Endodermal cell (in vitro differentiated cells): ENCODE results near the gene OPRM1. TPM values are rescaled to one million over a fixed set of nuclear protein-coding genes. Genes with fewer than 3 reads are reported as not detected.

ENCODE experiments used
- DNase-seq: peaks from one replicate; pipeline ENCODE4 v3.0.0-alpha.2; 2017
- H3K27ac ChIP-seq: 2 replicates; pipeline ENCODE4 v1.5.1; 2013; ENCODE audit warnings: mild to moderate bottlenecking, low read depth, low read length, moderate library complexity
- H3K27me3 ChIP-seq: 2 replicates; pipeline ENCODE4 v1.6.1; 2013; ENCODE audit warnings: mild to moderate bottlenecking, low read length, moderate library complexity; ENCODE audit not compliant: insufficient read depth, control insufficient read depth, poor library complexity, severe bottlenecking
- H3K36me3 ChIP-seq: 2 replicates; pipeline ENCODE4 v1.7.0; 2013; ENCODE audit warnings: mild to moderate bottlenecking, low read length, moderate library complexity; ENCODE audit not compliant: control insufficient read depth, insufficient read depth
- H3K4me1 ChIP-seq: one replicate; pipeline ENCODE4 v1.7.0; 2013; ENCODE audit warnings: low read length; ENCODE audit not compliant: control insufficient read depth, insufficient read depth
- H3K4me3 ChIP-seq: 2 replicates; pipeline ENCODE4 v1.5.1; 2013; ENCODE audit warnings: mild to moderate bottlenecking, low read length, moderate library complexity
- H3K9ac ChIP-seq: 2 replicates; pipeline ENCODE4 v1.6.1; 2013; ENCODE audit warnings: mild to moderate bottlenecking, low read length, moderate library complexity; ENCODE audit not compliant: poor library complexity, severe bottlenecking; ENCODE audit errors: extremely low read depth
- H3K9me3 ChIP-seq: 2 replicates; pipeline ENCODE4 v1.6.1; 2013; ENCODE audit warnings: mild to moderate bottlenecking, low read length, moderate library complexity; ENCODE audit not compliant: control insufficient read depth
- H3K27ac Mint-ChIP-seq: 2 replicates; pipeline ENCODE4 v1.8.0; 2020; ENCODE audit warnings: mixed read lengths
- H3K27me3 Mint-ChIP-seq: 2 replicates; pipeline ENCODE4 v1.8.0; 2021; ENCODE audit warnings: mild to moderate bottlenecking, mixed read lengths; ENCODE audit not compliant: insufficient read depth
- H3K36me3 Mint-ChIP-seq: 2 replicates; pipeline ENCODE4 v1.8.0; 2020; ENCODE audit warnings: low read depth, mixed read lengths
- H3K4me1 Mint-ChIP-seq: 2 replicates; pipeline ENCODE4 v1.8.0; 2020; ENCODE audit warnings: mixed read lengths
- H3K4me3 Mint-ChIP-seq: 2 replicates; pipeline ENCODE4 v1.8.0; 2020; ENCODE audit warnings: mild to moderate bottlenecking, moderate library complexity, mixed read lengths
- H3K9me3 Mint-ChIP-seq: 2 replicates; pipeline ENCODE4 v1.8.0; 2020; ENCODE audit warnings: mild to moderate bottlenecking, mixed read lengths
- CTCF ChIP-seq: fragments of 200-600 bp; sonication (generic); conservative IDR thresholded peaks from 2 replicates; pipeline ENCODE4 v1.5.0; 2021; ENCODE audit warnings: antibody characterized with exemption, mild to moderate bottlenecking
- WGBS, 2 experiments: methylation state at CpG; one replicate each; pipeline versions ENCODE4 v1.1.5 to v1.1.7; 2013; ENCODE audit warnings: missing lambda C conversion rate in 2 of 2, mixed read lengths in 1 of 2; ENCODE audit not compliant: insufficient coverage in 1 of 2, insufficient read length in 1 of 2; 5-methylcytosine and 5-hydroxymethylcytosine counted together
- total RNA-seq, 2 donors: library from RNA; stranded (reverse); fragmentation: NEBNext Ultra II Directional in 1 of 2; extraction: Animal tissue kit (Norgen Biotek cat#: 25700) in 1 of 2; gene quantifications; 2 replicates in 1 of 2; 3 replicates in 1 of 2; pipeline ENCODE4 v1.2.1, GENCODE V29; 2021

The OPRM1 gene
- total RNA-seq, 2 donors from 2014 or later, result not detected

GRCh38 chr6:154289818-154290508, 250.9 kb downstream of the OPRM1 start:
- Histone ChIP-seq H3K9ac (no peak overlapping the region), H3K4me1 (no peaks in the 10 kb centered on the region), H3K9me3 (no peaks in the 10 kb centered on the region), H3K36me3 (no peaks in the 10 kb centered on the region), H3K4me3 (no peak overlapping the region), H3K27me3 (no peaks in the 10 kb centered on the region), H3K27ac (no peak overlapping the region)
- no peaks in the 10 kb centered on the region for H3K36me3 Mint-ChIP-seq
- H3K27ac Mint-ChIP-seq, result no peak overlapping the region
- H3K27me3 Mint-ChIP-seq, result no peaks in the 10 kb centered on the region
- H3K9me3 Mint-ChIP-seq, result no peaks in the 10 kb centered on the region
- 89 to 94% methylated on average over 4 to 6 of the region's 6 CpGs for whole genome bisulfite sequencing, 2 experiments
- no peak for TF ChIP-seq CTCF
- H3K4me1 Mint-ChIP-seq, result no peaks in the 10 kb centered on the region
- DNase-seq, result no peak
- no peak overlapping the region for H3K4me3 Mint-ChIP-seq

GRCh38 chr6:154292066-154292465, 253.0 kb downstream of the OPRM1 start:
- WGBS, 2 experiments, result 60 to 81% methylated on average over 1 to 3 of the region's 3 CpGs
- no peak for DNase-seq
- no peaks in the 10 kb centered on the region for H3K27me3 Mint-ChIP-seq
- H3K4me3 ChIP-seq, result no peak overlapping the region
- H3K9ac ChIP-seq, result no peak overlapping the region
- H3K36me3 Mint-ChIP-seq, result no peaks in the 10 kb centered on the region
- H3K9me3 Mint-ChIP-seq, result no peaks in the 10 kb centered on the region
- no peaks in the 10 kb centered on the region for H3K27me3 ChIP-seq
- TF ChIP-seq CTCF, result no peak
- no peaks in the 10 kb centered on the region for H3K9me3 ChIP-seq
- H3K27ac ChIP-seq, result no peak overlapping the region
- H3K4me3 Mint-ChIP-seq, result no peak overlapping the region
- H3K36me3 ChIP-seq, result no peaks in the 10 kb centered on the region
- H3K27ac Mint-ChIP-seq, result no peak overlapping the region
- no peaks in the 10 kb centered on the region for H3K4me1 ChIP-seq
- H3K4me1 Mint-ChIP-seq, result no peaks in the 10 kb centered on the region

GRCh38 chr6:154292855-154293519, 253.9 kb downstream of the OPRM1 start:
- no peak overlapping the region for H3K27ac Mint-ChIP-seq
- DNase-seq, result no peak

More at GRCh38 chr6:154292855-154293519, 253.9 kb downstream of the OPRM1 start:
- H3K27me3 Mint-ChIP-seq, result no peaks in the 10 kb centered on the region
- H3K36me3 ChIP-seq, result no peaks in the 10 kb centered on the region
- no peak overlapping the region for H3K27ac ChIP-seq
- H3K27me3 ChIP-seq, result no peaks in the 10 kb centered on the region
- H3K9ac ChIP-seq, result no peak overlapping the region
- no peak for TF ChIP-seq CTCF
- H3K4me3 ChIP-seq, result no peak overlapping the region
- peaks cover 6% of the 10 kb centered on the region for H3K4me1 Mint-ChIP-seq
- H3K9me3 ChIP-seq, result no peaks in the 10 kb centered on the region
- no peaks in the 10 kb centered on the region for H3K9me3 Mint-ChIP-seq
- no peaks in the 10 kb centered on the region for H3K36me3 Mint-ChIP-seq
- no peak overlapping the region for H3K4me3 Mint-ChIP-seq
- WGBS, 2 experiments, result 80 to 86% methylated on average over 2 to 4 of the region's 4 CpGs
- H3K4me1 ChIP-seq, result peaks cover 6% of the 10 kb centered on the region
